PC-3 (cell line): ENCODE measurements around the gene CSNK1G2. TPM values are rescaled to one million over a fixed set of nuclear protein-coding genes. Genes with fewer than 3 reads are reported as not detected.
A peak's percentile ranks its signal among the peaks of the same experiment; 100 is the strongest.

Experiments
- ATAC-seq: fragments of 200-7000 bp; cut with Tn5 transposase; 2 replicates; pipeline ENCODE4 v1.9.1; 2020; ENCODE audit warnings: mild to moderate bottlenecking, moderate library complexity
- BruUV-seq: library from RNA; stranded (reverse); fragments of 400-500 nt; replicated peaks from 2 replicates; lab custom pipeline; 2021; lab: Mats Ljungman, UMichigan
- CTCF ChIA-PET: fragments of 300-600 bp; sonication (Branson Sonifier 250); formaldehyde crosslinking; loops from one replicate; lab custom pipeline; 2022; ENCODE audit warnings: antibody characterized with exemption; lab: Charles Lee
- POLR2A ChIA-PET: fragments of 300-600 bp; sonication (Branson Sonifier 250); formaldehyde crosslinking; loops from one replicate; lab custom pipeline; 2022; ENCODE audit warnings: antibody characterized with exemption; ENCODE audit not compliant: unreplicated experiment; lab: Charles Lee
- DNase-seq: peaks from one replicate; pipeline ENCODE4 v3.0.0-alpha.2; 2015
- H2AFZ ChIP-seq: fragments of 300-600 bp; sonication (generic); 2 replicates; pipeline ENCODE4 v1.6.0; 2016; ENCODE audit warnings: antibody characterized with exemption, low read length
- H3F3A ChIP-seq: fragments of 300-600 bp; sonication (generic); one replicate; pipeline ENCODE4 v1.6.0; 2017; ENCODE audit warnings: antibody characterized with exemption, low read length, control low read depth, mild to moderate bottlenecking; ENCODE audit not compliant: unreplicated experiment
- H3K27ac ChIP-seq: fragments of 300-600 bp; sonication (generic); 2 replicates; pipeline ENCODE4 v1.5.1; 2016; ENCODE audit warnings: mild to moderate bottlenecking, low read length
- H3K27me3 ChIP-seq: fragments of 300-600 bp; sonication (generic); 2 replicates; pipeline ENCODE4 v1.6.1; 2016; ENCODE audit warnings: low read length, mixed read lengths
- H3K36me3 ChIP-seq: fragments of 300-600 bp; sonication (generic); 2 replicates; pipeline ENCODE4 v1.6.1; 2016; ENCODE audit warnings: low read depth, mixed run types, low read length, mixed read lengths
- H3K4me1 ChIP-seq: fragments of 300-600 bp; sonication (generic); 2 replicates; pipeline ENCODE4 v1.5.1; 2016; ENCODE audit warnings: low read length; ENCODE audit not compliant: insufficient read depth
- H3K4me2 ChIP-seq: fragments of 300-600 bp; sonication (generic); 2 replicates; pipeline ENCODE4 v1.6.0; 2016; ENCODE audit warnings: low read length
- H3K4me3 ChIP-seq: fragments of 300-600 bp; sonication (generic); 2 replicates; pipeline ENCODE4 v1.5.1; 2016; ENCODE audit warnings: mild to moderate bottlenecking, low read length, mixed read lengths
- H3K79me2 ChIP-seq: fragments of 300-600 bp; sonication (generic); 2 replicates; pipeline ENCODE4 v1.6.1; 2017; ENCODE audit warnings: low read length, mixed read lengths
- H3K9ac ChIP-seq: fragments of 300-600 bp; sonication (generic); 2 replicates; pipeline ENCODE4 v1.6.0; 2016; ENCODE audit warnings: mild to moderate bottlenecking, low read length
- H3K9me2 ChIP-seq: fragments of 300-600 bp; sonication (generic); replicated peaks from 2 replicates; pipeline ENCODE4 v1.6.1; 2016; ENCODE audit warnings: mixed run types, low read length, mixed read lengths
- H3K9me3 ChIP-seq: fragments of 300-600 bp; sonication (generic); 2 replicates; pipeline ENCODE4 v1.6.1; 2016; ENCODE audit warnings: low read length, mixed read lengths
- H4K20me1 ChIP-seq: fragments of 300-600 bp; sonication (generic); 2 replicates; pipeline ENCODE4 v1.6.1; 2016; ENCODE audit warnings: low read length, mixed read lengths
- EZH2 ChIP-seq: fragments of 300-600 bp; sonication (generic); IDR thresholded peaks from one replicate; pipeline ENCODE4 v1.6.1; 2017; ENCODE audit warnings: antibody characterized with exemption, mild to moderate bottlenecking, low read length; ENCODE audit not compliant: unreplicated experiment
- EZH2phosphoT487 ChIP-seq: fragments of 300-600 bp; sonication (generic); IDR thresholded peaks from 2 replicates; pipeline ENCODE4 v1.6.1; 2018; ENCODE audit warnings: mild to moderate bottlenecking, antibody characterized with exemption, low read length, borderline replicate concordance
- intact Hi-C: fragments of 100-400 bp; cut with micrococcal nuclease; formaldehyde crosslinking; loops from 2 replicates; pipeline ENCODE4 v1.9.0; 2023
- total RNA-seq: library from RNA; depleted of rRNA; stranded (reverse); fragments of >200 nt; gene quantifications from 2 replicates; pipeline ENCODE4 v1.2.3, GENCODE V29; 2014
- TF ChIP-seq, protein P1 (sequence below): fragments of 300-600 bp; sonication (generic); conservative IDR thresholded peaks from 2 replicates; pipeline ENCODE4 v1.5.1; 2017; ENCODE audit warnings: antibody characterized with exemption, low read depth, mild to moderate bottlenecking, low read length

The CSNK1G2 gene
- total RNA-seq, 1 experiment from 2014 or later = 83.6 TPM

DNA sequence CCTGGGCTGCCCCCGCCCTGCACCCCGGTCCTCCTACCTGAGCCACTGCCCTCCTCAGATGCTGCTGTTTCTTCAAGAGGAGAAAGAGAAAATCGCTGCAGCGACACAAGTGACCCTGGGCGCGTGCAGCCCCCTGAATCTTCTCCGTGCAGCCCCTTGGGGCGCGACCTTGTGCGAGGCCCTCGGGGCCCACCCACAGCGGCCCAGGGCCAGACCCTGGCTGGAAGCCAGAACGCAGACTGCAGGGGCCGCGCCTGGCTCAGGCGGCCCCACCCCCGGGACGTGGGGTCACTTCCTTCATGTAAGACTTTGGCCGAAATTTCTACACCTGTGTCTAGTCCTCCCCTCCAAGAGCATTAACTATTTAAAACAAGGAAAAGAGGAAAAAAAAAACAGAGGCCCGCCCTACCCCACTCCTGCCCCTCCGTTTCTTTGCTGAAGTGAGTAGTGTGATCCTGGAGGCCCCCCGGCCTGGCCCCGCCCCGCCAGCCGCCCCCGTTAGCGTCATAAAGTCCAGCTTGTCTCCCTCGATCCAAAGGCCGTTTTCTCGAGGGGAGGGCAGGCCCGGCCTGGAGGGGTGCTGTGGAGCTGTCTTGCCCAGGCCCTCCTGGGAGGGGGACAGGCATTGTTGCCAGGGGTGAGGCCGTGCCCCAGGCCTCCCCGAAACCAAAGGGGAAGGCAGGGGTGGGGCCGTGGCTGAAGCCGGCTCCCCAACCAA, 39.3 kb downstream of the CSNK1G2 start:
- Histone ChIP-seq H3F3A (no peaks in the 10 kb centered on the region), H2AFZ (no peak overlapping the region), H3K9ac (no peak overlapping the region), H3K36me3 (no peaks in the 10 kb centered on the region; the same call in 1 of the 2 replicates), H3K79me2 (peaks cover 5% of the 10 kb centered on the region; the same call in 1 of the 2 replicates), H3K4me1 (no peaks in the 10 kb centered on the region), H3K4me3 (no peak overlapping the region), H3K27ac (no peak overlapping the region), H3K4me2 (no peak overlapping the region), H3K27me3 (no peaks in the 10 kb centered on the region), H4K20me1 (no peaks in the 10 kb centered on the region), H3K9me3 (no peaks in the 10 kb centered on the region), H3K9me2 (no peaks in the 10 kb centered on the region)
- DNase-seq (no peak), ATAC-seq (no peak)
- intact Hi-C loops = no loop called here
- BruUV-seq = TSS peak; percentile 24
- TF ChIP-seq, protein P1, sequence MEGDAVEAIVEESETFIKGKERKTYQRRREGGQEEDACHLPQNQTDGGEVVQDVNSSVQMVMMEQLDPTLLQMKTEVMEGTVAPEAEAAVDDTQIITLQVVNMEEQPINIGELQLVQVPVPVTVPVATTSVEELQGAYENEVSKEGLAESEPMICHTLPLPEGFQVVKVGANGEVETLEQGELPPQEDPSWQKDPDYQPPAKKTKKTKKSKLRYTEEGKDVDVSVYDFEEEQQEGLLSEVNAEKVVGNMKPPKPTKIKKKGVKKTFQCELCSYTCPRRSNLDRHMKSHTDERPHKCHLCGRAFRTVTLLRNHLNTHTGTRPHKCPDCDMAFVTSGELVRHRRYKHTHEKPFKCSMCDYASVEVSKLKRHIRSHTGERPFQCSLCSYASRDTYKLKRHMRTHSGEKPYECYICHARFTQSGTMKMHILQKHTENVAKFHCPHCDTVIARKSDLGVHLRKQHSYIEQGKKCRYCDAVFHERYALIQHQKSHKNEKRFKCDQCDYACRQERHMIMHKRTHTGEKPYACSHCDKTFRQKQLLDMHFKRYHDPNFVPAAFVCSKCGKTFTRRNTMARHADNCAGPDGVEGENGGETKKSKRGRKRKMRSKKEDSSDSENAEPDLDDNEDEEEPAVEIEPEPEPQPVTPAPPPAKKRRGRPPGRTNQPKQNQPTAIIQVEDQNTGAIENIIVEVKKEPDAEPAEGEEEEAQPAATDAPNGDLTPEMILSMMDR = no peak
- TF ChIP-seq EZH2phosphoT487 (no peak), EZH2 (no peak)
- ChIA-PET CTCF (no interaction called here), POLR2A (no interaction called here)

DNA sequence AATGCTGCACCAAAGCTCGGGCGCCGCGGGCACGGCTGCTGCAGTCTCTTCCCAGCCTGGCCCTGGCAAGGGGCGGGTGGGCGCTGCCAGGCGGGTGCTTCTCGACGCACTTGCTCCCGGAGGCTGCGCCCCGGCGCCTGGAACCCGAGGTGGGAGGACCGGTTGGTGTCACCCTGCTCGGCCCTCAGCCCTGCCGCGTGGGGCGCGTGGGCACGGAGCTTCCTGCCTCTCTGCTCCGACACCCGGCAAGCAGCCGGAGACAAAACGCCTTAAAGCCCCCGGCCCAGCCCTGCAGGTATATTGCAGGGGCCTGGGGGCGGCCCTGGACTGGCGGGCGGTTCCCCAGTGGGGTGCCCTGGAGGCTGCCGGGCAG, 39.8 kb downstream of the CSNK1G2 start:
- no peaks in the 10 kb centered on the region for H3F3A ChIP-seq
- CTCF ChIA-PET = no interaction called here

More for the DNA sequence above, 39.8 kb downstream of the CSNK1G2 start:
- Histone ChIP-seq H3K4me2 (no peak overlapping the region), H3K4me1 (no peaks in the 10 kb centered on the region), H2AFZ (no peak overlapping the region), H4K20me1 (no peaks in the 10 kb centered on the region), H3K9me3 (no peaks in the 10 kb centered on the region), H3K36me3 (no peaks in the 10 kb centered on the region; the same call in 1 of the 2 replicates), H3K9ac (no peak overlapping the region), H3K9me2 (no peaks in the 10 kb centered on the region), H3K79me2 (peaks cover 5% of the 10 kb centered on the region; the same call in 1 of the 2 replicates), H3K4me3 (no peak overlapping the region), H3K27ac (no peak overlapping the region), H3K27me3 (no peaks in the 10 kb centered on the region)
- intact Hi-C loops = no loop called here
- POLR2A ChIA-PET = no interaction called here
- no peak for ATAC-seq
- no peak for DNase-seq
- no peak for TF ChIP-seq EZH2phosphoT487
- TF ChIP-seq, protein P1 = no peak
- TF ChIP-seq EZH2 = no peak
- no TSS peak for BruUV-seq
